Aorta (tissue), 5 donors: ENCODE measurements around the gene CHD1L. TPM values are rescaled to one million over a fixed set of nuclear protein-coding genes. Genes with fewer than 3 reads are reported as not detected.

Experiments
- ATAC-seq: fragments of 200-7000 bp; cut with Tn5 transposase; one replicate; pipeline ENCODE4 v1.9.1; 2022; ENCODE audit warnings: moderate library complexity; ENCODE audit not compliant: low FRiP score
- DNase-seq, 2 donors: peaks; one replicate each; pipeline ENCODE4 v3.0.0-alpha.2; 2020
- H3K27ac ChIP-seq, 2 donors: one replicate each; pipeline ENCODE4 v1.5.1; 2013; ENCODE audit warnings: low read length in 2 of 2, mild to moderate bottlenecking in 2 of 2, moderate library complexity in 2 of 2, control low read depth in 1 of 2, inconsistent platforms in 1 of 2, low read depth in 1 of 2
- H3K27me3 ChIP-seq, 2 donors: one replicate each; pipeline ENCODE4 v1.6.1; 2013; ENCODE audit warnings: control low read depth in 1 of 2, low read length in 1 of 2, mild to moderate bottlenecking in 1 of 2, moderate library complexity in 1 of 2; ENCODE audit not compliant: insufficient read depth in 2 of 2, control insufficient read depth in 1 of 2
- H3K36me3 ChIP-seq, 2 donors: one replicate each; pipeline ENCODE4 v1.6.1; 2013; ENCODE audit warnings: control low read depth in 1 of 2, low read length in 1 of 2, mild to moderate bottlenecking in 1 of 2; ENCODE audit not compliant: insufficient read depth in 2 of 2, control insufficient read depth in 1 of 2
- H3K4me1 ChIP-seq, 2 donors: one replicate each; pipeline ENCODE4 v1.6.1; 2013; ENCODE audit warnings: low read length in 2 of 2, control low read depth in 1 of 2, mild to moderate bottlenecking in 1 of 2, moderate library complexity in 1 of 2; ENCODE audit not compliant: insufficient read depth in 2 of 2, control insufficient read depth in 1 of 2
- H3K4me3 ChIP-seq, 2 donors: one replicate each; pipeline ENCODE4 v1.5.1; 2013; ENCODE audit warnings: low read length in 2 of 2, control low read depth in 1 of 2, mild to moderate bottlenecking in 1 of 2
- H3K9me3 ChIP-seq: one replicate; pipeline ENCODE4 v1.6.1; 2013; ENCODE audit warnings: mild to moderate bottlenecking, low read length; ENCODE audit not compliant: control insufficient read depth
- WGBS, 2 donors: extraction: QIAGEN DNeasy Blood & Tissue Kit; methylation state at CpG; one replicate each; pipeline ENCODE4 v1.1.7; 2013; 5-methylcytosine and 5-hydroxymethylcytosine counted together
- intact Hi-C, 2 donors: fragments of 100-400 bp; cut with DNase I; formaldehyde crosslinking; loops; one replicate each; pipeline versions ENCODE4 v1.14.2 to v1.15.0; 2022
- polyA plus RNA-seq, 2 donors: library from polyadenylated mRNA; stranded (reverse); fragments of 200-250 nt; gene quantifications; one replicate each; pipeline ENCODE4 v1.2.3, GENCODE V29; 2013
- total RNA-seq, 2 donors: library from RNA; stranded (reverse); fragmentation: NEBNext Ultra II Directional; extraction: Animal tissue kit (Norgen Biotek cat#: 25700); gene quantifications; one replicate each; pipeline ENCODE4 v1.2.1, GENCODE V29; 2021
- donor health status: healthy with polysubstance abuse.
- donor health status: Bipolar disorder and iron deficiency.
- donor health status: DM: no; HTN: no; CAD: no.
- donor health status: DM: no; HTN: no; CAD: no.
- donor health status: DM: yes; HTN: yes; CAD: no.

The CHD1L gene
- total and polyA plus RNA-seq, 4 donors = 17.4 to 74.2 (median 41.4) TPM

GRCh38 chr1:147266381-147266780 is 23.9 kb downstream of the CHD1L start:
- Histone ChIP-seq H3K4me1 (no peaks in the 10 kb centered on the region), H3K27ac (no peak overlapping the region), H3K4me3 (no peak overlapping the region), H3K36me3 (peaks cover 6 to 12% of the 10 kb centered on the region in 2 donors), H3K9me3 (peaks cover 1% of the 10 kb centered on the region), H3K27me3 (no peaks in the 10 kb centered on the region)
- intact Hi-C loops = no loop called here
- WGBS, 2 donors = 97 to 98% methylated on average over 5 of the region's 5 CpGs
- no peak for DNase-seq
- no peak for ATAC-seq

GRCh38 chr1:147267711-147268110 is 25.2 kb downstream of the CHD1L start:
- DNase-seq (no peak), ATAC-seq (no peak)
- H3K4me1 ChIP-seq = no peaks in the 10 kb centered on the region
- H3K9me3 ChIP-seq = peaks cover 1% of the 10 kb centered on the region
- no peaks in the 10 kb centered on the region for H3K27me3 ChIP-seq
- intact Hi-C loops = no loop called here
- peaks cover 6 to 12% of the 10 kb centered on the region in 2 donors for H3K36me3 ChIP-seq
- H3K27ac ChIP-seq = no peak overlapping the region
- WGBS, 2 donors = 92 to 96% methylated on average over 4 of the region's 4 CpGs
- H3K4me3 ChIP-seq = no peak overlapping the region

DNA sequence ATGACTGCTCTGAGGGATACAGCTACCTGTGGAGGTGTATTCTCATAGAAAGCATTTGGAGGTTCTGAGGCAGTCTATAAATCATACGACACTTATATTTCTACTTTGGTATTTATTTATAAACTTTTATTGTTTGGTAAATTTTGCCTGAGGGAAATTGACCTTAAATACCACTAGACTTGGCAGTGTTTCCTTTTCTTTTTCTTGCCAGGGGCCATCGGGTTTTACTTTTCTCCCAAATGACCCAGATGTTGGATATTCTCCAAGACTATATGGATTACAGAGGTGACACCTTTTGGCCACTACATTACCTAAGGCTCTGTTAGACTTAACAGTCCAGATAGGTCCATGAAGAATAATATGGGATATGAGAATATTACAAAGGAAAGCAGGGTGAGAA is 28.2 kb downstream of the CHD1L start:
- no peaks in the 10 kb centered on the region for H3K27me3 ChIP-seq
- H3K36me3 ChIP-seq = peaks cover 6 to 8% of the 10 kb centered on the region in 2 donors
- no peak overlapping the region for H3K27ac ChIP-seq
- no peak overlapping the region for H3K4me3 ChIP-seq
- ATAC-seq (no peak), DNase-seq (no peak)
- peaks cover 1% of the 10 kb centered on the region for H3K9me3 ChIP-seq
- WGBS, 2 donors = 43 to 52% methylated on average over 2 of the region's 2 CpGs
- intact Hi-C loops = loop anchor here (5.0 to 10.0 kb wide), 2 partner anchors 122 to 354 kb away; no protein-coding TSS in a partner anchor
- H3K4me1 ChIP-seq = no peaks in the 10 kb centered on the region

DNA sequence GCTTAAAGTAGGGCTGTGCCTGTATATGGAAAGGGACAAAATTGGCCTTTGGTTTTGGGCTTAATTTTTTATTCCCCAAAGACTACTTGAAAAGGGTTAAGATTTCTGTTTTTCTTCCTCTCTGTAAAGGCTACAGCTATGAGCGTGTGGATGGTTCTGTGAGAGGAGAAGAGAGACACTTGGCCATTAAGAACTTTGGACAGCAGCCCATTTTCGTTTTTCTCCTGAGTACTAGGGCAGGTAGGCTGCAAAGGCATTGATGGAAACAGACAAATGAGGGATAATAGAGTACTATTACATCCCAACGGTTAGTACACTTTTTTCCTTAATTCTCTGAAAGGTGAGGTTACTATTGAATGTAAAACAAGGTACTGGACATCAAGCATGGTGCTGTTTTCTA is 29.6 kb downstream of the CHD1L start:
- Histone ChIP-seq H3K27me3 (no peaks in the 10 kb centered on the region), H3K4me3 (no peak overlapping the region), H3K9me3 (no peaks in the 10 kb centered on the region), H3K4me1 (no peaks in the 10 kb centered on the region), H3K27ac (no peak overlapping the region), H3K36me3 (peaks cover 11 to 13% of the 10 kb centered on the region in 2 donors)
- WGBS, 2 donors = 66 to 68% methylated on average over 3 of the region's 3 CpGs
- intact Hi-C loops = loop anchor here (5.0 to 10.0 kb wide), 2 partner anchors 120 to 353 kb away; no protein-coding TSS in a partner anchor
- ATAC-seq (no peak), DNase-seq (no peak)

- Histone ChIP-seq H3K4me1 (no peaks in the 10 kb centered on the region), H3K36me3 (peaks cover 8 to 9% of the 10 kb centered on the region in 2 donors), H3K27me3 (no peaks in the 10 kb centered on the region), H3K4me3 (no peak overlapping the region), H3K27ac (no peak overlapping the region), H3K9me3 (no peaks in the 10 kb centered on the region)
- no peak for DNase-seq
- WGBS, 2 donors = 29 to 31% methylated on average over 6 of the region's 6 CpGs
- intact Hi-C loops = loop anchor here (2.0 to 10.0 kb wide), 3 partner anchors 115 to 351 kb away; no protein-coding TSS in a partner anchor
- peak; percentile 86 for ATAC-seq
These were observed 31.2 kb downstream of the CHD1L start for GRCh38 chr1:147273409-147274336.

DNA sequence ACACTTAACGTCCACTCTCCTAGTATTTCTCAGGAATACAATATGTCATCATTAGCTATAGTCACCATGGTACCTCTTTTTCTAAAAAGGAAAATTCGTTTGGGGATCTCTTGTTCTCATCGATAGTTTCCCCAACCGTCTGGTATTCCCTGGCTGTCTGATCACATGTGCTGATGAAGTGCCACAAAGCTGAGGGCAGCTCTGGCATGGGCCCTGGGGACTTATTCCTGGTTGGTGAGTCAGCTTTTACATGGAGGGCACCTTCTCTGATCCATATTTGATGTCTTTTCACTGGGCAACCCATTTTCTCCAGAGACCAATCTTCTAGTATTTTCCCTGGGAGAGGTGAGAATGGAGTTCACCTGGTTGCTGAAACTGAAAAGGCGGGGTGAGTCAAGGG is 39.5 kb downstream of the CHD1L start:
- no peak for DNase-seq
- Histone ChIP-seq H3K27me3 (no peaks in the 10 kb centered on the region), H3K4me1 (no peaks in the 10 kb centered on the region), H3K9me3 (no peaks in the 10 kb centered on the region), H3K4me3 (no peak overlapping the region), H3K36me3 (peaks cover 13 to 17% of the 10 kb centered on the region in 2 donors), H3K27ac (no peak overlapping the region)
- ATAC-seq = no peak
- WGBS, 2 donors = 76 to 87% methylated on average over 5 of the region's 5 CpGs
- intact Hi-C loops = no loop called here

DNA sequence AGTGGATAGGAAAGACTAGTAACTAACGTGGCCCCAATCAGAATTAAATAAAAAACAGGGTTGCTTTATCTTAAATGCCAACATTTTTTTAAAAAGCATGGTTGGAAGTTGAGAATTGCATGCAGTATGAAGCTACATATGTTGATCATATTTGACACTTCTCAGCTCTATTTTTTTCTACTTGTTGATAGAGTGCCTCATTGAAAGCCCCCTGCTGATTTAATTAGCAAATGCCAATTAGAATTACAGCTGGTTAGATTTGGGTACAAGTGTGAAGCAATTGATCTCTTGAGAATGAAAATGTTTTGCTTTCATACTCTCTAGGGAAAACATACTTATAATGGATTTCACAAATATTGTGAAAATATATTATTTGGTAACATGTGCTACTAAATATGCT is 40.5 kb downstream of the CHD1L start:
- Histone ChIP-seq H3K36me3 (peaks cover 13 to 21% of the 10 kb centered on the region in 2 donors), H3K4me3 (no peak overlapping the region)
- intact Hi-C loops = no loop called here

GRCh38 chr1:147287133-147287865 is 44.8 kb downstream of the CHD1L start:
- intact Hi-C loops = no loop called here
- Histone ChIP-seq H3K4me3 (no peak overlapping the region), H3K36me3 (peaks cover 14 to 16% of the 10 kb centered on the region in 2 donors), H3K9me3 (no peaks in the 10 kb centered on the region), H3K27ac (no peak overlapping the region), H3K4me1 (peaks cover 0 to 2% of the 10 kb centered on the region in 2 donors), H3K27me3 (no peaks in the 10 kb centered on the region)
- ATAC-seq (no peak), DNase-seq (no peak)
- WGBS, 2 donors = 87% methylated on average over 8 of the region's 8 CpGs

More for the DNA sequence above, 40.5 kb downstream of the CHD1L start:
- Histone ChIP-seq H3K27ac (no peak overlapping the region), H3K4me1 (no peaks in the 10 kb centered on the region), H3K27me3 (no peaks in the 10 kb centered on the region), H3K9me3 (no peaks in the 10 kb centered on the region)
- DNase-seq (no peak), ATAC-seq (no peak)
- WGBS, 2 donors = 39 to 43% methylated on average over 1 of the region's 1 CpG
